Measurements from ENCODE around the gene AGER. TPM values are rescaled to one million over a fixed set of nuclear protein-coding genes. Genes with fewer than 3 reads are reported as not detected.

AGER gene
- total and polyA plus RNA-seq, 2 donors = 1.5 to 7.6 TPM

GRCh38 chr6:32166411-32167061, 17.5 kb downstream of the AGER start:
- 76% methylated on average over 30 of the region's 30 CpGs for WGBS
- no peak overlapping the region for H3K4me3 ChIP-seq (ENCODE audit: low read depth, low read length)
- peaks cover 1% of the 10 kb centered on the region for H3K36me3 ChIP-seq (ENCODE audit: insufficient read depth)
- H3K4me1 ChIP-seq (ENCODE audit: insufficient read depth) = no peaks in the 10 kb centered on the region
- no peak overlapping the region for H3K27ac ChIP-seq (ENCODE audit: low read depth)
- no peak for DNase-seq (ENCODE audit: extremely low spot score)

- Histone ChIP-seq H3K36me3 (ENCODE audit: insufficient read depth) (peaks cover 1% of the 10 kb centered on the region), H3K27ac (ENCODE audit: low read depth) (no peak within 1 kb of the TSS)
- DNase-seq (ENCODE audit: extremely low spot score) = no peak
These were observed 19.8 kb downstream of the AGER start, which contains the start of gene EGFL8 for GRCh38 chr6:32164295-32164694. Gene EGFL8 (plus strand): TSS chr6:32164595. CDS start chr6:32166166, 1,571 bp downstream.

GRCh38 chr6:32163559-32164258, 20.3 kb downstream of the AGER start:
- no peak for DNase-seq (ENCODE audit: extremely low spot score)
- 83% methylated on average over 7 of the region's 7 CpGs for WGBS
- Histone ChIP-seq H3K4me1 (ENCODE audit: insufficient read depth) (no peaks in the 10 kb centered on the region), H3K4me3 (ENCODE audit: low read depth, low read length) (no peak overlapping the region), H3K36me3 (ENCODE audit: insufficient read depth) (peaks cover 1% of the 10 kb centered on the region), H3K27ac (ENCODE audit: low read depth) (no peak overlapping the region)

More at GRCh38 chr6:32164295-32164694, 19.8 kb downstream of the AGER start, which contains the start of gene EGFL8:
- Histone ChIP-seq H3K4me1 (ENCODE audit: insufficient read depth) (no peaks in the 10 kb centered on the region), H3K4me3 (ENCODE audit: low read depth, low read length) (no peak within 1 kb of the TSS)

GRCh38 chr6:32158052-32158451, 26.0 kb downstream of the AGER start:
- Histone ChIP-seq H3K36me3 (ENCODE audit: insufficient read depth) (no peaks in the 10 kb centered on the region), H3K27ac (ENCODE audit: low read depth) (no peak overlapping the region), H3K4me1 (ENCODE audit: insufficient read depth) (no peaks in the 10 kb centered on the region), H3K4me3 (ENCODE audit: low read depth, low read length) (no peak overlapping the region)
- no peak for DNase-seq (ENCODE audit: extremely low spot score)

- no peaks in the 10 kb centered on the region for H3K4me1 ChIP-seq (ENCODE audit: insufficient read depth)
- H3K36me3 ChIP-seq (ENCODE audit: insufficient read depth) = no peaks in the 10 kb centered on the region
- DNase-seq (ENCODE audit: extremely low spot score) = no peak
- 91% methylated on average over 9 of the region's 9 CpGs for WGBS
- H3K4me3 ChIP-seq (ENCODE audit: low read depth, low read length) = no peak overlapping the region
- H3K27ac ChIP-seq (ENCODE audit: low read depth) = no peak overlapping the region
These were observed 27.2 kb downstream of the AGER start for GRCh38 chr6:32156891-32157290.

GRCh38 chr6:32154514-32155161, 29.4 kb downstream of the AGER start:
- Histone ChIP-seq H3K4me1 (ENCODE audit: insufficient read depth) (no peaks in the 10 kb centered on the region), H3K36me3 (ENCODE audit: insufficient read depth) (no peaks in the 10 kb centered on the region), H3K27ac (ENCODE audit: low read depth) (peak overlapping the region; percentile 66), H3K4me3 (ENCODE audit: low read depth, low read length) (peak overlapping the region; percentile 65)
- WGBS = 4% methylated on average over 34 of the region's 34 CpGs
- DNase-seq (ENCODE audit: extremely low spot score) = no peak

- Histone ChIP-seq H3K4me1 (ENCODE audit: insufficient read depth) (no peaks in the 10 kb centered on the region), H3K36me3 (ENCODE audit: insufficient read depth) (no peaks in the 10 kb centered on the region)
- under 1% methylated on average over 52 of the region's 52 CpGs for WGBS
These were observed 30.2 kb downstream of the AGER start, which contains the start of gene PPT2 for GRCh38 chr6:32153564-32154513. Gene PPT2 (plus strand): TSS chr6:32154141. CDS start chr6:32154595, 454 bp downstream.

GRCh38 chr6:32152769-32153563, 31.1 kb downstream of the AGER start:
- 20% methylated on average over 35 of the region's 35 CpGs for WGBS
- no peak for DNase-seq (ENCODE audit: extremely low spot score)
- Histone ChIP-seq H3K36me3 (ENCODE audit: insufficient read depth) (no peaks in the 10 kb centered on the region), H3K4me3 (ENCODE audit: low read depth, low read length) (peak overlapping the region; percentile 65), H3K4me1 (ENCODE audit: insufficient read depth) (no peaks in the 10 kb centered on the region), H3K27ac (ENCODE audit: low read depth) (peak overlapping the region; percentile 76)

More at GRCh38 chr6:32153564-32154513, 30.2 kb downstream of the AGER start, which contains the start of gene PPT2:
- peak; percentile 89 for DNase-seq (ENCODE audit: extremely low spot score)
- H3K4me3 ChIP-seq (ENCODE audit: low read depth, low read length) = peak within 1 kb of the TSS; percentile 65
- H3K27ac ChIP-seq (ENCODE audit: low read depth) = peak within 1 kb of the TSS; percentile 76

GRCh38 chr6:32151863-32152768, 31.9 kb downstream of the AGER start, which contains the start of gene PRRT1:
Gene PRRT1 (minus strand): TSS chr6:32151939. CDS start chr6:32151827, 112 bp downstream.
- H3K4me3 ChIP-seq (ENCODE audit: low read depth, low read length) = peak within 1 kb of the TSS; percentile 65
- H3K27ac ChIP-seq (ENCODE audit: low read depth) = peak within 1 kb of the TSS; percentile 76
- no peaks in the 10 kb centered on the region for H3K4me1 ChIP-seq (ENCODE audit: insufficient read depth)
- H3K36me3 ChIP-seq (ENCODE audit: insufficient read depth) = no peaks in the 10 kb centered on the region
- 16% methylated on average over 18 of the region's 24 CpGs for WGBS
- no peak for DNase-seq (ENCODE audit: extremely low spot score)

- DNase-seq (ENCODE audit: extremely low spot score) = no peak
- 35% methylated on average over 8 of the region's 8 CpGs for WGBS
- H3K36me3 ChIP-seq (ENCODE audit: insufficient read depth) = no peaks in the 10 kb centered on the region
- H3K4me3 ChIP-seq (ENCODE audit: low read depth, low read length) = peak overlapping the region; percentile 43
- no peaks in the 10 kb centered on the region for H3K4me1 ChIP-seq (ENCODE audit: insufficient read depth)
- H3K27ac ChIP-seq (ENCODE audit: low read depth) = no peak overlapping the region
These were observed 32.7 kb downstream of the AGER start for GRCh38 chr6:32151181-32151862.
